ENCODE results near the gene TSPAN14. TPM values are rescaled to one million over a fixed set of nuclear protein-coding genes. Genes with fewer than 3 reads are reported as not detected.

The TSPAN14 gene
- total RNA-seq, 1 donor from 2014 or later: 31.3 TPM

- DNase-seq (ENCODE audit: low spot score) (no peak), ATAC-seq (no peak)
Measured at GRCh38 chr10:80569131-80569895, 115.2 kb downstream of the TSPAN14 start.

- ATAC-seq (no peak), DNase-seq (ENCODE audit: low spot score) (no peak)
Measured at GRCh38 chr10:80571352-80571751, 117.2 kb downstream of the TSPAN14 start.

GRCh38 chr10:80579181-80579763 lies 125.2 kb downstream of the TSPAN14 start:
- no peak for DNase-seq (ENCODE audit: low spot score)
- no peak for ATAC-seq

GRCh38 chr10:80579849-80580637 lies 125.9 kb downstream of the TSPAN14 start:
- DNase-seq (ENCODE audit: low spot score): no peak
- ATAC-seq: no peak

- no peak for ATAC-seq
- no peak for DNase-seq (ENCODE audit: low spot score)
Measured at GRCh38 chr10:80580638-80581468, 126.7 kb downstream of the TSPAN14 start.

GRCh38 chr10:80581469-80581835 lies 127.3 kb downstream of the TSPAN14 start:
- DNase-seq (ENCODE audit: low spot score) (no peak), ATAC-seq (no peak)

GRCh38 chr10:80582286-80582960 lies 128.3 kb downstream of the TSPAN14 start:
- DNase-seq (ENCODE audit: low spot score) (no peak), ATAC-seq (no peak)

Other genes with a start within 250 kb of the TSPAN14 start
- 42.7 TPM for gene ANXA11, start 248.8 kb upstream of the TSPAN14 start, total RNA-seq
- 928 TPM for gene MAT1A, start 164.7 kb upstream of the TSPAN14 start, total RNA-seq
- gene DYDC1, start 97.6 kb upstream of the TSPAN14 start, total RNA-seq: not detected
- gene DYDC2, start 97.5 kb upstream of the TSPAN14 start, total RNA-seq: 0.48 TPM
- gene PRXL2A, start 45.8 kb upstream of the TSPAN14 start, total RNA-seq: 82.1 TPM
- gene SH2D4B, start 83.6 kb downstream of the TSPAN14 start, total RNA-seq: not detected

Data from left lobe of liver (tissue), 2 donors.